IMR-90 (cell line): ENCODE results near the gene CACNA2D3.

Source experiments
- CTCF ChIP-seq: conservative IDR thresholded peaks from 2 replicates; pipeline ENCODE4 v1.5.1; 2012; ENCODE audit warnings: mild to moderate bottlenecking, low read depth, low read length, improper control_type of control experiment
- MXI1 ChIP-seq: IDR thresholded peaks from 2 replicates; pipeline ENCODE4 v1.6.1; 2012; ENCODE audit warnings: low read depth, mild to moderate bottlenecking, low read length, moderate library complexity, borderline replicate concordance
- RCOR1 ChIP-seq: IDR thresholded peaks from 2 replicates; pipeline ENCODE4 v1.6.1; 2012; ENCODE audit warnings: mild to moderate bottlenecking, low read length, improper control_type of control experiment; ENCODE audit not compliant: insufficient replicate concordance
- RFX5 ChIP-seq: IDR thresholded peaks from 2 replicates; pipeline ENCODE4 v1.8.0; 2012; ENCODE audit warnings: low read depth, mild to moderate bottlenecking, low read length, moderate library complexity

DNA sequence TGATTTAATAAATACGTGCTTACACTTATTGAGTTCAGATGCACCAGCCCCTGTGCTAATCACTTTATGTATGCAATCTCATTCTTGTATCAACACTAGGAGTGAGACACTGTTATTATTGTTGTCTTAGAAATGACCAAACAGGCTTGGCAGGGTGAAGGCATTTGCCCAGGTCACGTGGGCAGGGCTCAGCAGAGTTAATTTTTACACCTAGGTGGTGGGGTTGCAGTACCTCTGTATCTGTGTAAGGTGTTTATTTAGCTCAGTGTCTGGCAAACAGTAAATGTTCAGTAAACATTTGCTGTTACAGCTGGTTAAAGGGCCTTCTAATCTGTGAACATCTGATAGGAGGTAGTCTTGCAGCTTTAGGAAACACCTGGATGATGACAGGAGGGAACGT is 200.0 kb downstream of the CACNA2D3 start:
- TF ChIP-seq CTCF (no peak), MXI1 (no peak), RCOR1 (no peak), RFX5 (no peak)
